ENCODE measurements around the gene NSG2.

NSG2 gene

GRCh38 chr5:174157048-174157447 is 111.5 kb downstream of the NSG2 start:
- POLR2A ChIA-PET: no interaction called here
- H3K4me3 ChIP-seq (ENCODE audit: low read depth, low read length): no peak overlapping the region
- CTCF ChIA-PET: interaction anchor here (0.7 kb wide), 1 partner anchor 126 kb away, joined by 4 read pairs; no protein-coding TSS in a partner anchor

More at GRCh38 chr5:174157048-174157447, 111.5 kb downstream of the NSG2 start:
- TF ChIP-seq ZNF2 (tag by site-specific recombination; IDR thresholded peaks at IDR 0.05) (no peak), MYNN (tag by site-specific recombination; IDR thresholded peaks at IDR 0.05; ENCODE audit: borderline replicate concordance) (no peak), ZNF324 (tag by site-specific recombination; IDR thresholded peaks at IDR 0.05) (no peak), ZFP37 (tag by site-specific recombination; IDR thresholded peaks at IDR 0.05) (no peak), GLIS2 (tag by site-specific recombination; IDR thresholded peaks at IDR 0.05) (no peak)
- H3K9me3 ChIP-seq (ENCODE audit: control insufficient read depth, insufficient read depth, low read depth, low read length): no peaks in the 10 kb centered on the region
- no peak overlapping the region for H3K27ac ChIP-seq (ENCODE audit: extremely low read depth, low read depth, low read length)
- H3K4me1 ChIP-seq (ENCODE audit: control insufficient read depth, insufficient read depth, low read length): no peaks in the 10 kb centered on the region
- no peaks in the 10 kb centered on the region for H3K36me3 ChIP-seq (ENCODE audit: control insufficient read depth in 2 of 2, insufficient read depth in 1 of 2, low read length in 2 of 2)

Measured in HEK293 (cell line).